ENCODE measurements around the gene IGSF23. TPM values are rescaled to one million over a fixed set of nuclear protein-coding genes. Genes with fewer than 3 reads are reported as not detected.

Gene IGSF23
- total RNA-seq, 1 donor from 2014 or later = not detected

GRCh38 chr19:44636439-44637389 lies 23.4 kb downstream of the IGSF23 start:
- Mint-ChIP-seq H3K4me3 (ENCODE audit: unreplicated experiment) (no peak overlapping the region), H3K27me3 (ENCODE audit: unreplicated experiment) (peaks cover 2% of the 10 kb centered on the region), H3K36me3 (ENCODE audit: unreplicated experiment) (no peaks in the 10 kb centered on the region), H3K4me1 (ENCODE audit: unreplicated experiment) (peaks cover 27% of the 10 kb centered on the region), H3K9me3 (ENCODE audit: unreplicated experiment) (no peaks in the 10 kb centered on the region), H3K27ac (ENCODE audit: unreplicated experiment) (peak overlapping the region; percentile 91)
- no peak for TF ChIP-seq CTCF (IDR thresholded peaks at IDR 0.05)
- DNase-seq (ENCODE audit: extremely low spot score, unreplicated experiment) = no peak

GRCh38 chr19:44637390-44637764 lies 24.0 kb downstream of the IGSF23 start:
- no peak for DNase-seq (ENCODE audit: extremely low spot score, unreplicated experiment)
- TF ChIP-seq CTCF (IDR thresholded peaks at IDR 0.05) = no peak
- Mint-ChIP-seq H3K27ac (ENCODE audit: unreplicated experiment) (no peak overlapping the region), H3K36me3 (ENCODE audit: unreplicated experiment) (no peaks in the 10 kb centered on the region), H3K27me3 (ENCODE audit: unreplicated experiment) (peaks cover 2% of the 10 kb centered on the region), H3K9me3 (ENCODE audit: unreplicated experiment) (no peaks in the 10 kb centered on the region), H3K4me3 (ENCODE audit: unreplicated experiment) (no peak overlapping the region), H3K4me1 (ENCODE audit: unreplicated experiment) (peaks cover 27% of the 10 kb centered on the region)

GRCh38 chr19:44640518-44640917 lies 27.2 kb downstream of the IGSF23 start:
- no peak for DNase-seq (ENCODE audit: extremely low spot score, unreplicated experiment)
- Mint-ChIP-seq H3K4me1 (ENCODE audit: unreplicated experiment) (peaks cover 15% of the 10 kb centered on the region), H3K9me3 (ENCODE audit: unreplicated experiment) (no peaks in the 10 kb centered on the region), H3K27me3 (ENCODE audit: unreplicated experiment) (no peaks in the 10 kb centered on the region), H3K36me3 (ENCODE audit: unreplicated experiment) (no peaks in the 10 kb centered on the region), H3K27ac (ENCODE audit: unreplicated experiment) (no peak overlapping the region), H3K4me3 (ENCODE audit: unreplicated experiment) (no peak overlapping the region)
- TF ChIP-seq CTCF (IDR thresholded peaks at IDR 0.05) = no peak

GRCh38 chr19:44641501-44642265 lies 28.3 kb downstream of the IGSF23 start:
- no peaks in the 10 kb centered on the region for H3K27me3 Mint-ChIP-seq (ENCODE audit: unreplicated experiment)
- no peaks in the 10 kb centered on the region for H3K36me3 Mint-ChIP-seq (ENCODE audit: unreplicated experiment)
- H3K4me1 Mint-ChIP-seq (ENCODE audit: unreplicated experiment) = peaks cover 4% of the 10 kb centered on the region
- DNase-seq (ENCODE audit: extremely low spot score, unreplicated experiment) = no peak
- TF ChIP-seq CTCF (IDR thresholded peaks at IDR 0.05) = no peak
- no peak overlapping the region for H3K27ac Mint-ChIP-seq (ENCODE audit: unreplicated experiment)
- H3K9me3 Mint-ChIP-seq (ENCODE audit: unreplicated experiment) = no peaks in the 10 kb centered on the region
- H3K4me3 Mint-ChIP-seq (ENCODE audit: unreplicated experiment) = no peak overlapping the region

- no peak for TF ChIP-seq CTCF (IDR thresholded peaks at IDR 0.05)
- H3K4me1 Mint-ChIP-seq (ENCODE audit: unreplicated experiment) = peaks cover 6% of the 10 kb centered on the region
- no peaks in the 10 kb centered on the region for H3K9me3 Mint-ChIP-seq (ENCODE audit: unreplicated experiment)
- no peak overlapping the region for H3K27ac Mint-ChIP-seq (ENCODE audit: unreplicated experiment)
- peaks cover 1% of the 10 kb centered on the region for H3K36me3 Mint-ChIP-seq (ENCODE audit: unreplicated experiment)
- DNase-seq (ENCODE audit: extremely low spot score, unreplicated experiment) = no peak
- H3K4me3 Mint-ChIP-seq (ENCODE audit: unreplicated experiment) = no peak overlapping the region
- H3K27me3 Mint-ChIP-seq (ENCODE audit: unreplicated experiment) = no peaks in the 10 kb centered on the region
Measured at GRCh38 chr19:44642377-44642776, 29.0 kb downstream of the IGSF23 start.

Data from osteocyte (in vitro differentiated cells).